Liver (tissue), 3 donors: ENCODE results near the gene PDE4C.

ENCODE experiments used
- HNF4G ChIP-seq: IDR thresholded peaks from 2 replicates; pipeline ENCODE4 v1.6.1; 2016; ENCODE audit warnings: antibody characterized with exemption
- SP1 ChIP-seq: IDR thresholded peaks from 2 replicates; pipeline ENCODE4 v1.6.1; 2018; ENCODE audit warnings: antibody characterized with exemption, mild to moderate bottlenecking
- TAF1 ChIP-seq: conservative IDR thresholded peaks from 2 replicates; pipeline ENCODE4 v1.6.1; 2016; ENCODE audit warnings: antibody characterized with exemption, mild to moderate bottlenecking
- ZBTB33 ChIP-seq: IDR thresholded peaks from 2 replicates; pipeline ENCODE4 v1.6.1; 2016; ENCODE audit warnings: antibody characterized with exemption
- TF ChIP-seq, protein P1 (sequence below): IDR thresholded peaks from 2 replicates; pipeline ENCODE4 v1.6.1; 2016; ENCODE audit warnings: antibody characterized with exemption, mild to moderate bottlenecking
- TF ChIP-seq, protein P2 (sequence below): fragments of 150-350 bp; IDR thresholded peaks from 2 replicates; pipeline ENCODE4 v1.5.1; 2017; ENCODE audit warnings: improper control_type of control experiment, low read depth, low read length; ENCODE audit not compliant: missing input control
- donor health status: healthy.
- donor health status: healthy.

DNA sequence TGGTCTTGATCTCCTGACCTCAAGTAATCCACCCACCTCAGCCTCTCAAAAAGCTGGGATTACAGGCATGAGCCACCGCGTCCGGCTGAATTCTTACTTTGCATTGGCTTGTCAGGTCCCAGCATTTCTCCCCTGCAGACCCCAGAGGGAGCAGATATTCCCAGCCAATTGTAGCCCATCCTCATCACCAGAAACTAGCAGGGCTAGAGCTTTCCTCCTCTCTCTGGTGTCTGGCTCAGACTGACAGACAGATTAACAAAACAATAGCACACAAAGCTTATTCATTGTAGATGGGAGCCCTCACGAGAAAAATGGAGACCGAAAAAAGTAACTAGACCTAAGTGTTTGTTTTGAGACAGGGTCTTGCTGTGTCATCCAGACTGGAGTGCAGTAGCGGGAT is 40.7 kb downstream of the PDE4C start:
- TF ChIP-seq, protein P1, sequence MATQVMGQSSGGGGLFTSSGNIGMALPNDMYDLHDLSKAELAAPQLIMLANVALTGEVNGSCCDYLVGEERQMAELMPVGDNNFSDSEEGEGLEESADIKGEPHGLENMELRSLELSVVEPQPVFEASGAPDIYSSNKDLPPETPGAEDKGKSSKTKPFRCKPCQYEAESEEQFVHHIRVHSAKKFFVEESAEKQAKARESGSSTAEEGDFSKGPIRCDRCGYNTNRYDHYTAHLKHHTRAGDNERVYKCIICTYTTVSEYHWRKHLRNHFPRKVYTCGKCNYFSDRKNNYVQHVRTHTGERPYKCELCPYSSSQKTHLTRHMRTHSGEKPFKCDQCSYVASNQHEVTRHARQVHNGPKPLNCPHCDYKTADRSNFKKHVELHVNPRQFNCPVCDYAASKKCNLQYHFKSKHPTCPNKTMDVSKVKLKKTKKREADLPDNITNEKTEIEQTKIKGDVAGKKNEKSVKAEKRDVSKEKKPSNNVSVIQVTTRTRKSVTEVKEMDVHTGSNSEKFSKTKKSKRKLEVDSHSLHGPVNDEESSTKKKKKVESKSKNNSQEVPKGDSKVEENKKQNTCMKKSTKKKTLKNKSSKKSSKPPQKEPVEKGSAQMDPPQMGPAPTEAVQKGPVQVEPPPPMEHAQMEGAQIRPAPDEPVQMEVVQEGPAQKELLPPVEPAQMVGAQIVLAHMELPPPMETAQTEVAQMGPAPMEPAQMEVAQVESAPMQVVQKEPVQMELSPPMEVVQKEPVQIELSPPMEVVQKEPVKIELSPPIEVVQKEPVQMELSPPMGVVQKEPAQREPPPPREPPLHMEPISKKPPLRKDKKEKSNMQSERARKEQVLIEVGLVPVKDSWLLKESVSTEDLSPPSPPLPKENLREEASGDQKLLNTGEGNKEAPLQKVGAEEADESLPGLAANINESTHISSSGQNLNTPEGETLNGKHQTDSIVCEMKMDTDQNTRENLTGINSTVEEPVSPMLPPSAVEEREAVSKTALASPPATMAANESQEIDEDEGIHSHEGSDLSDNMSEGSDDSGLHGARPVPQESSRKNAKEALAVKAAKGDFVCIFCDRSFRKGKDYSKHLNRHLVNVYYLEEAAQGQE = no peak
- TF ChIP-seq ZBTB33 (no peak), TAF1 (no peak), SP1 (no peak), HNF4G (no peak)
- TF ChIP-seq, protein P2, sequence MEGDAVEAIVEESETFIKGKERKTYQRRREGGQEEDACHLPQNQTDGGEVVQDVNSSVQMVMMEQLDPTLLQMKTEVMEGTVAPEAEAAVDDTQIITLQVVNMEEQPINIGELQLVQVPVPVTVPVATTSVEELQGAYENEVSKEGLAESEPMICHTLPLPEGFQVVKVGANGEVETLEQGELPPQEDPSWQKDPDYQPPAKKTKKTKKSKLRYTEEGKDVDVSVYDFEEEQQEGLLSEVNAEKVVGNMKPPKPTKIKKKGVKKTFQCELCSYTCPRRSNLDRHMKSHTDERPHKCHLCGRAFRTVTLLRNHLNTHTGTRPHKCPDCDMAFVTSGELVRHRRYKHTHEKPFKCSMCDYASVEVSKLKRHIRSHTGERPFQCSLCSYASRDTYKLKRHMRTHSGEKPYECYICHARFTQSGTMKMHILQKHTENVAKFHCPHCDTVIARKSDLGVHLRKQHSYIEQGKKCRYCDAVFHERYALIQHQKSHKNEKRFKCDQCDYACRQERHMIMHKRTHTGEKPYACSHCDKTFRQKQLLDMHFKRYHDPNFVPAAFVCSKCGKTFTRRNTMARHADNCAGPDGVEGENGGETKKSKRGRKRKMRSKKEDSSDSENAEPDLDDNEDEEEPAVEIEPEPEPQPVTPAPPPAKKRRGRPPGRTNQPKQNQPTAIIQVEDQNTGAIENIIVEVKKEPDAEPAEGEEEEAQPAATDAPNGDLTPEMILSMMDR = no peak
